BE2C (cell line): ENCODE measurements around the gene NRXN2.

ENCODE experiments used
- DNase-seq: peaks from one replicate; pipeline ENCODE4 v3.0.0-alpha.2; 2020
- H3K27me3 ChIP-seq: fragments of 250-450 bp; sonication (Bioruptor Pico); 2 replicates; pipeline ENCODE4 v1.5.1; 2020; ENCODE audit warnings: mild to moderate bottlenecking
- H3K36me3 ChIP-seq: fragments of 250-450 bp; sonication (Bioruptor Pico); 2 replicates; pipeline ENCODE4 v1.5.1; 2020; ENCODE audit warnings: mild to moderate bottlenecking
- H3K4me1 ChIP-seq: fragments of 250-450 bp; sonication (Bioruptor Pico); 2 replicates; pipeline ENCODE4 v1.5.1; 2020
- H3K4me3 ChIP-seq: 2 replicates; pipeline ENCODE4 v1.5.1; 2011; ENCODE audit warnings: low read depth, low read length
- H3K9me3 ChIP-seq: fragments of 250-450 bp; sonication (Bioruptor Pico); 2 replicates; pipeline ENCODE4 v1.5.1; 2020
- CTCF ChIP-seq: IDR thresholded peaks from 2 replicates; pipeline ENCODE4 v1.5.1; 2012; ENCODE audit warnings: mild to moderate bottlenecking, low read depth, low read length

The NRXN2 gene

DNA sequence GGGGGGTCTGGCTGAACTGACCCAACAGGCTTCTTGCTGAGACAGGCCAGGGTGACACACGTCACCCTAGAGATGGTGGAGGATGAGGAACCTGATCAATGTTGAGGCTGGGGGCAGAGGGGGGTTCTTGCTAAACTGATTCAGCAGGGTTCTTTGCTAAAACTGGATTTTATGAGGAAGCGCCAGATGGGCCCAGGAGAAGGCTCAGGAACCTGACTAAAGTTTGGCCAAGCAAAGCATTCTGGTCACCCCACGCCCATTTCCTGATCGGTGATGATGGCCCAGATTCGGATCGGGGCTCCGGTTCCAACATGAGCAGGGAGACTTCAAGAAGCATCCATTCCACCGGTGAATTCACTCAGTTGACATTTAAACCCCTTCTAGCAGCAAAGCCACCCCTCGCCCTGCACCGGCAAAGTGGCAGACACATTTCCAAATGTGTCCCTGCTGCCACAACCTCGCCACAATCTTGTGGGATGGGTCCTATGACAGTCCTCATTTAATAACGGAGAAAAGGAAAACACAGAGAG lies 166.2 kb downstream of the NRXN2 start:
- DNase-seq = no peak
- Histone ChIP-seq H3K27me3 (no peaks in the 10 kb centered on the region), H3K4me3 (no peak overlapping the region), H3K36me3 (no peaks in the 10 kb centered on the region), H3K4me1 (no peaks in the 10 kb centered on the region), H3K9me3 (no peaks in the 10 kb centered on the region)
- no peak for TF ChIP-seq CTCF
